HG03025 (cell line): ENCODE data around the gene AK4.
A peak's percentile ranks its signal among the peaks of the same experiment; 100 is the strongest.
"Not testable (repeated sequence)": the region's sequence is repeated elsewhere in the genome, so short reads cannot be mapped to it uniquely, and the experiment has no call there.

Experiments used
- ATAC-seq: cut with Tn5 transposase; IDR thresholded peaks from one replicate; pipeline ENCODE4 v1.9.1; 2021; ENCODE audit warnings: mild to moderate bottlenecking, moderate library complexity; ENCODE audit not compliant: unreplicated experiment, low FRiP score

Gene AK4

GRCh38 chr1:65148178-65148547 lies at the start of gene AK4:
Gene AK4, plus strand, starts transcription at chr1:65148203. Its CDS starts 205 bp downstream, at chr1:65148408.
- ATAC-seq = peak; percentile 13

GRCh38 chr1:65103807-65104206 lies 44.2 kb upstream of the AK4 start:
- ATAC-seq = no peak

- ATAC-seq = no peak
These were observed 43.0 kb upstream of the AK4 start for GRCh38 chr1:65104854-65105534.

GRCh38 chr1:65105596-65105995 lies 42.4 kb upstream of the AK4 start:
- no peak for ATAC-seq

GRCh38 chr1:65108025-65108642 lies 39.9 kb upstream of the AK4 start:
- no peak for ATAC-seq

GRCh38 chr1:65109487-65109886 lies 38.5 kb upstream of the AK4 start:
- no peak for ATAC-seq

- ATAC-seq = no peak
These were observed 35.2 kb upstream of the AK4 start for GRCh38 chr1:65112811-65113210.

GRCh38 chr1:65113298-65113697 lies 34.7 kb upstream of the AK4 start:
- ATAC-seq = no peak

- ATAC-seq = no peak
These were observed 33.7 kb upstream of the AK4 start for GRCh38 chr1:65114322-65114721.

GRCh38 chr1:65119951-65120350 lies 28.1 kb upstream of the AK4 start:
- no peak for ATAC-seq

GRCh38 chr1:65129104-65129503 lies 18.9 kb upstream of the AK4 start:
- not testable (repeated sequence) for ATAC-seq

- ATAC-seq = no peak
These were observed 9.5 kb upstream of the AK4 start for GRCh38 chr1:65138524-65138923.

GRCh38 chr1:65139793-65140192 lies 8.2 kb upstream of the AK4 start:
- not testable (repeated sequence) for ATAC-seq

GRCh38 chr1:65141394-65141793 lies 6.6 kb upstream of the AK4 start:
- no peak for ATAC-seq

GRCh38 chr1:65141918-65142317 lies 6.1 kb upstream of the AK4 start:
- ATAC-seq = no peak

GRCh38 chr1:65143112-65143658 lies 4.8 kb upstream of the AK4 start:
- ATAC-seq = not testable (repeated sequence)

GRCh38 chr1:65146908-65147423 lies 1.0 kb upstream of the AK4 start:
- no peak for ATAC-seq

GRCh38 chr1:65147424-65148177 lies 402 bp upstream of the AK4 start:
- ATAC-seq = peak; percentile 55

- peak; percentile 46 for ATAC-seq
These were observed 746 bp downstream of the AK4 start for GRCh38 chr1:65148548-65149350.

- ATAC-seq = no peak
These were observed 1.5 kb downstream of the AK4 start for GRCh38 chr1:65149351-65150107.
